ENCODE data around the gene ERC1.
"Not testable (repeated sequence)": the region's sequence is repeated elsewhere in the genome, so short reads cannot be mapped to it uniquely, and the experiment has no call there.

The ERC1 gene

DNA sequence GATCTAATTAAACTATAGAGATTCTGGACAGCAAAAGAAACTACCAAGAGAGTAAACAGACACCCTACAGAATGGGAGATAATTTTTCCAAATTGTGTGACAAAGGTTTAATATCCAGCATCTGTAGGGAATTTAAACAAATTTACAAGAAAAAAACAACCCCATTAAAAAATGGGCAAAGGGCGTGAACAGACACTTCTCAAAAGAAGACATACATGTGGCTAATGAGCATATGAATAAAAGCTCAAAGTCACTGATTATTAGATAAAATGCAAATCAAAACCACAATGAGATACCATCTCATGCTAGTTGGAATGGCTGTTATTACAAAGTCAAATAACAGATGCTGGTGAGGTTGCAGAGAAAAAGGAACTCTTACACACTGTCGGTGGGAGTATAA is 309.4 kb downstream of the ERC1 start:
- DNase-seq, result no peak

DNA sequence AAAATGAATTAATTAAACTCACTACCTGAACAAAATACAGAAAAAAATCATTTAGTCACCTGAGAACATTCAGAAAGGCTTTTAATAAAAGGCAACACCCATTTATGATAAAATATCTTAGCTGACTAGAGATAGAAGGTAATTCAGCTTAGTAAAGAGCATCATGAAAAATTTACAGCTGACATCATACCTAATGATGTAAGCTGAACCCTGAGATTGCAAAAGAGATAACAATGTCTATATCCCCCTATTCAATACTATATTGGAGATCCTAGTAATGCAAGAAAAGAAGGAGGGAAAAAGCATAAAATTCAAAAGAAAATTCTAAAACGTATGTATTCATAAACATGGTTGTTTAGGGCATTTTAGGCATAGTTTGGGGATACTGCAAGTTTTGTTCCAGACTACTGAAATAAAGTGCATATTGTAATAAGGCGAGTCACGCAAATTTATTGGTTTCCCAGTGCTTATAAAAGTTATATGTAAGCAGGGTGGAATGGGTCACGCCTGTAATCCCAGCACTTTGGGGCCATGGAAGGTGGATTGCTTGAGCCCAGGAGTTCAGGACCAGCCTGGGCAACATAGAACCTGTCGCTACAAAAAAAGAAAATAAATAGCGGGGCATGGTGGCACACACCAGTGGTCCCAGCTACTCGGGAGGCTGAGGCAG is 311.3 kb downstream of the ERC1 start:
- no peak for DNase-seq

DNA sequence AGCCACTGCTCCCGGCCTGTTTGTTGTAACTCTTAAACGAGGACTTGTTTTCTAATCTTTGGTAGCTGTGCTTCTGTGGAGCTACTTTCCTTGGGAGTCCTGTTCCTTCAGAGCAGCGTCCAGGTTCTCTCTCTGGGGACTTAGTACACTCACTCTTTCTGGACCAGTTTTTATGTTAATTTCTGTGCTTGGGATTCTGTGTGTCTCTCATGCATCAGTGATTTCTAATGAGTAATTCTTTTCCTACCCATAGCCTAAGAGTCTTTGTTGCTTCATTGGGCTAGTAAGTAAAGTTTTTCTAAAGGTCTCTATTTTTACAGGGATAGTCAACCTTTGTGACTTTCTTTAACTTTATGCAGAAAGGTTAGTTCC is 314.0 kb downstream of the ERC1 start:
- DNase-seq, result no peak

DNA sequence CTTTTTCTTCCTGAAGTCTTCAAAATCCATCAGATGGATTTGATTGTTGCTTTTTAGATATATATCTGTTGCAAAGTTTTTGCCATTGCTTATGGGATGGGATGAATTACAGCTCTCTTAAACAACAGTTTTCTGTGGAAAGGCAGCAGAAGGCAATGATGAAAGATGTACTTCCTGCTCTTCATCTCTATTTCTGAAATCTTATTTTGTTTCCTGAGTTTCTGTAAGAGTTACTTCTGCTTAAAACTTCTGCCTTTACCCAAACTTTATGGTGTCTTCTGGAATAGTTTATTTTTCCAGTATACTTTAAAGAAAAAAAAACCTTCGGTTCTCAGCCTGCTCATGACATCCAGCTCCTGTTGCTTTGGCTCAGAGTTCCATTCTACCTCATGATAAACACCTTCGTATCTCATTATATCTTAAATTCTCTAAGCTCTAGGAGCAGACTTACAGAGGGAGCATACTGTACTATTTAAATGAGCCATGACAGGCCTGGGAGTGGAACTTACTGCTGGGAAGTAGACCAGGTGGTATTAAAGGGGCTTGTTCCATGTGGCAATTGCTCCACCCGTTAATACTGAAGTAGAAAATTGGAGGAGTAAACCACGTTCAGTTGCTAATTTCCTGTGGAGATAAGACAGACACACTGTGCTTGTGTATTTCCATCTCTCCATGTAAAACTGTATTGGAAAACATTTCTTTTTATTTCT is 314.9 kb downstream of the ERC1 start:
- DNase-seq, result no peak

DNA sequence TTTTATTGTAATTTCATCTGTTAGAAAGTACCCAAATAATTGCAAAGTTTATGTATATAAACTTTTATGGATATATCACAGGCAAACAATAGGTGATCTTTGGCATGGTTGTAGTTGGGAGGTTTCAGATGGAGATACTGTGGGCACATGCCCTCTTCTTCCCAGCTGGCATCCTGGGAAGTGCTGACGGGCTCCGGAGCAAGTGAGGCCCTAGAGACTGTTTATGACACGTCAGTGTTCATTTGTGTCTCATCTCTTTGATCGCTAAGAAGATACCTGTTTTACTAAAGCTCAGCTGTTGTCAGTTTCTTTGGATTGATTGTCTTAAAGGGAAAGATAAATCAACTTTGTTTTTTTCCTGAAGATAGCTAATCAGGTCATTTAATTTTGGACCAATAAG is 315.8 kb downstream of the ERC1 start:
- no peak for DNase-seq

DNA sequence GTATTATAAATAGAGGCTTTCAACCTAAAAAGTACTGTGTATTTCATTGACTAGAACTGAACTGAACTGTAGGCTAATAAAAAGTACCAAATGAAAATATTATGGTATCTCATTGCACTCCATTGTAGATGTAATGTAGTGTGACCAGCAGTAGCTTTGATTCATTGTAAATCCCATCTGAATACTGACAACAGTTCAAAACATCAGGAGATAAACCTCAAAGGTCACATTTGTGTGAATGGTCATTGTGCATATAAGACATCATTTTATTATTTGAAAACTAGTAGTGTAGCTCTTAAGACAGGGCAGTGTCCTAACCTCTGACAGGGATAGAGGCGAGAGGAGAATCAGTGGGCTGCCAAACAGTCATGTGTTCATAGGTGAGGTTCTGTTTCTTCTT is 316.8 kb downstream of the ERC1 start:
- DNase-seq, result no peak

DNA sequence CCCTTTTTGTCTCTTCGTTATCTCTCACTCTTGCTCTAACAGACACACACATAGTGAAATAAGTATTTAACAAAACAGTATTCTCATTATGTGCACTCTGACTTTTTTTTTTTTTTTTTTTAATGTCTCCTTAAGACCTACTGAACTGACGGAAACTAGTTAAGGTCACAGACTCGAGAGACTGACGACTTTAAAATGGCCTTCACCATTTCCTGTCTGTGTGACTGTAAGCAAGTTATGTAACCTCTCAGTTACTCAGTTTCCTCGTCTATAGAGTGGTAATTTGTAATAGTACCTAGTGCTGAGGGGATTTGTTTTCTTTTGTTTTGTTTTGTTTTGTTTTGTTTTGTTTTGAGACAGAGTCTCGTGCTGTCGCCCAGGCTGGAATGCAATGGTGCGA is 318.6 kb downstream of the ERC1 start:
- DNase-seq, result no peak

DNA sequence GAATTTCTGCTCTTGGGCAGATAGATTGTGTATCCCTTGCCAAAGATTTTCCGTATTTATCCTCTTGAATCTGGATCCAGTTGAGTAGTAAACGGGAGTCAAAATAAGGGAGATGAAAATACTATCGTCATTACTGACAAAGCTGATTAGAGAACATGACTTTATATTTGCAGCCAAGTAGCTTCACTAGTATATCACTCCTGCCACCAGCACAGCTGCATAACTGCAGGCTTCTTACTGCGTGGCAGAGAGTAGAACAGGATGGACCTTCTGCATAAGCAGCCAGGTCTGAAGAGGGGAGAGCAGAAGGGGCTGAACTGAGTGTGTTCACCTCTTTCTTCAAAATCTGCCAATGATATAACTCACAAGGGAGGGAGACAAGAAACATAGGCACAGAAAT is 319.6 kb downstream of the ERC1 start:
- DNase-seq, result no peak

DNA sequence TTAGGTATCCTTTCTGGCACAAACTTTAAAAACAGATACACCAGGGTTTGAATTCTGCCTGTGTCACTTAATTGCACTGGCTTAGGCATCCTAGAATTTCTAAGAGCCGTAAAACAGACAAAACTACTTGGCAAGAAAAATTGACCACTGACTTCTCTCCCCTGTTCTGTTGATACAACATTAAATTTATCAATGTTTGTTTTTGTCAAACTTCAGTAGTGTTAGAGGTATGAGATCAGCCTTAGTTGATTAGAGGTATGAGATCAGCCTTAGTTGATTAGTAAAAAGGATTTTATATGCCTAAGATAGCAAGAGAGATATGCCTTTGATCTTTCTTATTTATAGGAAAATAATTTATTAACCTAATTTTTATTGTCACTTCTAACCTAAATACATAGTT is 320.1 kb downstream of the ERC1 start:
- DNase-seq, result no peak

DNA sequence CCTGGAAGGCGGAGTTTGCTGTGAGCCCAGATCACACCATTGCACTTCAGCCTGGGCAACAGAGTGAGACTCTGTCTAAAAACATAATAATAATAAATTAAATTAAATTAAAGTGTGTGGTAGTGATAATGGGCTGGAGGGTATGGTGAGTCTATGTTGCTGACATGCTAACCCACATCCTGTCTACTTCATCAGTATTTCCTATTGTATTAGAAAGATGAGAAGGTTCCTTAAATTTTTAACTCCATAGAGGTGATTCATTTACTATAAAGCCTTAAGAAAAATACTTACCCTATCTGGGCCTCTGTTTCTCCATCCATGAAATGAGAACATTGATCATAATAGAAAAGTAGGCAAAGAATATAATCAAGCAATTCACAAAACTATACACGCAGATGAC is 322.9 kb downstream of the ERC1 start:
- no peak for DNase-seq

DNA sequence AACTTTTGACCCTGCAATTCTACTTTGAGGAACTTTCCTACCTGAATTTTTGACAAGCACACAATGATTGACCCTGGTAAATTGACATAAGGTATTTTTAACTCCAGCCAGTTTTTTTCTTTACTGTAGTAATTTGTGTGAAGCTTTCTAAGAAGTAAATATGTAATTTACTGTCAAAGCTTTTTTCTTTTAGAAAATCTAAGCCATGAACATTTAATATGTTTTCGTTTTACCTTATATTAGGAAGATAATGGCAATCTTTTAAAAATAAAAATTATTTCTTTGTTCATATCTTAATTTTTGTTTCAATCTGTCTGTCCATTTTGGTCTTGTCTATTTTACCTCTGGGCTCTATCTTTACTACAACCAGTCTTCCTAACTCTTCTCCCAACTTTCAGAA is 323.5 kb downstream of the ERC1 start:
- DNase-seq, result no peak

DNA sequence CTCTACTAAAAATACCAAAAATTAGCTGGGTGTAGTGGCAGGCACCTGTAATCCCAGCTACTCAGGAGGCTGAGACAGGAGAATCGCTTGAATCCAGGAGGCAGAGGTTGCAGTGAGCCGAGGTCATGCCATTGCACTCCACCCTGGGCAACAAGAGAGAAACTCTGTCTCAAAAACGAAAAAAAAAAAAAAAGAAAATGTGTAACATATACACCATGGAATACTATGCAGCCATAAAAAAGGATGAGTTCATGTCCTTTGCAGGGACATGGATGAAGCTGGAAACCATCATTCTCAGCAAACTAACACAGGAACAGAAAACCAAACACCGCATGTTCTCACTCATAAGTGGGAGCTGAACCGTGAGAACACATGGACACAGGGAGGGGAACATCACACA is 326.0 kb downstream of the ERC1 start:
- DNase-seq, result not testable (repeated sequence)

DNA sequence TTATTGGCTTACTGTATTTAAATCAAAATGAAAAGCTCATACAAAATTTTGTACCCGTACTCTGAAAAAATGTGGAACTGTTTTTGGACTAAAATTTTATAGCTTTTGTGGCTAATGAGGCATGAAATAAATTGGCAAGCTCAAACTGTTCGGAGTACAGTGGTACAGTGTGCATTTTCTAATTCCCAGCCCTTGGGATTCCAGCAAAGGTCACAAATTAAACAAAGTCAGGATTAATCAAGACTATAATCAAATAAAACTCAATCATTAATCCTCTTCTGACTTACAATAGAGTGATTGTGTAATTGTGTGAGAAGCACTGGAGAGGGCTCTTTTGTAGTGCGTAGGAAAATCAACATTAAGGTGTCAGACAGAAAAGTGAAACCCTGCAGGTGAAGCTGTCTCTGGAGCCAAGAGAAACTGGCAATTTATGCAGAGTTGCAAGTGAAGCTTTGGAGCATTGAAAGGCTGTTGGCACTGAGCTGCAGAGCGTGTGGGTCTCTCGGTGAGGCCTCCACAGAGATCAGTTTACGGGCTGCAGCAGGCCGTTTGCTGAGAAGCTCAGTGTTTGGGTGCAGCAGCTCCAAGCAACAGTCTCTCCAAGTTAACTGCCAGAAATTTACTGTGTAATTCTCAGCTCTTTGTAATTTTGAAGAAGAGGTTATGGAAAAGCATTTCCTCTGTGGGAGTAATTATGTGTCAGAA is 327.5 kb downstream of the ERC1 start:
- no peak for DNase-seq

DNA sequence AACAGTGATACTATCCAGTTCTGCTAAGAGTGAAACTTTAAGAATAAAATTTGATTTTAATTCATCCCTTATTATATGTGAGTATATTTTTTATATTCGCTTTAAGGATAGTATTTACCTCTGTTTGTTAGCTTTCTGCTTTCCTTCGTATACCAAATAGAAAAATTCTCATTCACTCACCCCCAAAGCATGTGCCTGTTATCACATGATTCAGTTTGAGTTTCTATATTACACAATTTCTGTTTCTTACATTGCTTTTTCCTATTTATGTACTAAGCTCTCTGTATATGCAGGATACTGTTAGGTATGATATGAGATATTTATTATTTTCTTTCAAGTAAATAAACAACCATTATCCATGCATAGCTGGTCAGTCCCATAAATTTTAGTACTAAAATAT is 328.2 kb downstream of the ERC1 start:
- DNase-seq, result no peak

DNA sequence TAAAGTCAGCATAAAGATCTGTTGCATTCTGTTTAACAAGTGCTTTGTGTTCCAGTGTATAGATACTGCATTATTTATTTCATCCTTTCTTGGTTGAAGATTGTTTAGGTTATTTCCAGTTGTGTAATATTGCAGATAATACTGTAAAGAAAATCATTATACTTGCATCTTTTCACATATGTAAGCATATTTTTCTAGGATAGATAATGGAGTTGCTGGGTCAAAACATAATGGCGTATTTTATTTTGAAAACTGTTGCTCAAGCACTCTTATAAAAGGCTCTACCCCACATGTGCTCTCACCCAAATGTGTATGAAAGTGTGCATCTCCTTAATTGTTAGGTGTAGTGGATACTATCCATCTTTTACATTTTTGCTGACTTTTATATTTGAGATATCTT is 329.0 kb downstream of the ERC1 start:
- DNase-seq, result no peak

DNA sequence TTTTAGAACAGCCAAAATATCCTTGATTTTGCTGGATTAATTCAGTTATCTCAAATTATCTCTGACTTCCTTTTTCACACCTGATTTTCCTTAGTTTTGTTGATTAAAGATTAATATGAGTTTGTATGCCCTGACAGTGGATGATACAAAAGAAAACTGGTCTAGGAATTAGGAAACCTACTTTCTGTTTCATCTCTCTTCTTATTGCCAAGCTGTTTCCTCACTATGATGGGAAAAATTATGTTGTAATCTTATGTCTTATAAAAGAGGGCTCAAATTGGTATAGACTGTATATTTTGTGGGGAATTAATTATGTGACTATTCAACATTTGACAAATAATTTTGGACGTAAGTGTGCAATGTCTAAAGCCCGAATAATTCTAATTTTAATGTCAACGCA is 331.8 kb downstream of the ERC1 start:
- DNase-seq, result no peak

DNA sequence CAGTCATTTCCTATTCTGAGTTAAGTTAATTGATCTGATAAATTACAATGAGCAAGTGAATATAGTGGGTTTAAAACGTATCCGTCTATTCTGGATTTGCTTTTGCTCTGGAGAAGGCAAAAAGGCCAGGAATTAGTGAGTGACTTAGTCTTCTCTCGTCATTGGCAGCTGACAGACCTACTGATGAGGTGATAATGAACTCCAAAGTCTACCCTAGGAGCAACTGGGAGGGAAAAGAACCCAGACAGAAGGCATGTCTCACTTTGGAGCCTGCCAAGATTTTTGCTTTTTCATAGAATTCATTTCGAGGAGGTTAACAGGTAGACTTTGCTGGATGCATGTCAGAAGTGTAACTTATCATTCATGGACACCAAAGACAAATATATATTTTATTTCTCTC is 333.1 kb downstream of the ERC1 start:
- DNase-seq, result no peak

DNA sequence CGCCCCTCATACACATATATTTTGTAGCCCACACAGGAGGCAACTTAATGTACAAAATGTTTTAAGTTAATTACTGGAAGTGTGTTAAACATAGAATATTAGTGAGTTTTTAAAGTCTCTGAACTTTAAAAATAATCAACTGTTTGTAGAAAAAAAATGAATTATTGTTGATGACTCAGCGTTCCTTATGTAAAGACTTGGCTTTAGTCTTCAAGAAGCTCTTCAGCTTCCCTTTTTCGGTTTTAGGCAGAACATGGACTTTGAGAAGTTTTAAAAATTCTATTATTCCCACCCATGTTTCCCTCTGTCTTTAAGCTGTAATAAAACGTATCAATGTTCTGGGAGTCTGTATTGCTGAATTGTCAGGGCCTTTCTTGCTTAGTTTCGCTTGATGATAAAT is 333.9 kb downstream of the ERC1 start:
- DNase-seq, result peak; percentile 4

DNA sequence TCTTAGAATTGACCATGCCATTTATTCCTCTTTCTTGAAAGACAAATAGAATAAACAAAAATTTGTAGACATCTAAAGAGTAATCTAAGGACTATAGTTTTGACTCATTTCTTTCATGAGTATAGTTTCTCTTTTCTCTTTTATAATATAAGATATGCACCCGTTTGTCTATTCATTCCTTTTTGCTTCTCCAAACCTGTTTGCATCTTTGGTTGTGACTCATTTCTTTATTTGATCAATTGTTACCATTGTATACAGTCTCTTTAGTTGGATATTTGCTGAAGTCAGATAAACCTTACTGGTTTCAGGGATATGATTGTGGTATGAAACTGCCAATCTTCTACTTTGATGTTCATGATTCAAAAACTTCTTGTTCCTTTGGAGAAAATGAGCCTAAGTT is 334.6 kb downstream of the ERC1 start:
- no peak for DNase-seq

DNA sequence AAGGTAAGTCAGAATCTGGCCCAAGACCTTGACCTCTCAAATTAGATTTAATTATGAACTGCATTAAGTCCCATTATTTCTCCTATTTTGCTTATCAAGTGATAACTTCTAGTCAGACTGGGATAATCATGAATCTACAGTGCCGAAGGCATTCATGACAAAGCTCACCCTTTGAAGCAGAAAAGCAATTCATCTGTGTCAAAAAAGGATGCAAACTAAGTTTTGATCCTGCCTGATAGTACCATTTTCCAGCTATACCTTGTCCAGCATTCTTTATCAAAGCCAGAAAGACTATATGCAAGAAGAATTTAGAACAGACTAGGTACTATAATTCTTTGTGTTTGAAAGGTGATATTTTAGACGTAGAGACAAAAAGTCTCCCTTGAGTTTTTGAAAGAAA is 335.2 kb downstream of the ERC1 start:
- DNase-seq, result no peak

DNA sequence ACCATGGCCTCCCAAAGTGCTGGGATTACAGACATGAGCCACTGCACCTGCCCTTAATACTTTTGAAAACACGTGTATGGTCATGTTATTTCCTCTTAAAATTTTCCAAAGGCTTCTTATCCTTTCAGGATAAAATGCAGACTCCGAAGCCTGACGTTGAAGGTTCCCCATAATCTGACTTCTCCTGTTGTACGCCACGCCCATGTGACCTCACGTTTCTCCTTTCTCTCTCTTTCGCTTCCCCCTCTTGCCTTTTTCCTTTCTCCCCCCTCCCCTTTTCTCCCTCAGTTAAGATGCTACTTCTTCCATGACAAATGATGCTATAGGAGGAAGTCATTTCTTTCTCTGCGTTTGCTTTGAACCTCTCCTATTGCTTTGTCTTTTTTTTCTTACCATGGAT is 337.4 kb downstream of the ERC1 start:
- DNase-seq, result no peak

DNA sequence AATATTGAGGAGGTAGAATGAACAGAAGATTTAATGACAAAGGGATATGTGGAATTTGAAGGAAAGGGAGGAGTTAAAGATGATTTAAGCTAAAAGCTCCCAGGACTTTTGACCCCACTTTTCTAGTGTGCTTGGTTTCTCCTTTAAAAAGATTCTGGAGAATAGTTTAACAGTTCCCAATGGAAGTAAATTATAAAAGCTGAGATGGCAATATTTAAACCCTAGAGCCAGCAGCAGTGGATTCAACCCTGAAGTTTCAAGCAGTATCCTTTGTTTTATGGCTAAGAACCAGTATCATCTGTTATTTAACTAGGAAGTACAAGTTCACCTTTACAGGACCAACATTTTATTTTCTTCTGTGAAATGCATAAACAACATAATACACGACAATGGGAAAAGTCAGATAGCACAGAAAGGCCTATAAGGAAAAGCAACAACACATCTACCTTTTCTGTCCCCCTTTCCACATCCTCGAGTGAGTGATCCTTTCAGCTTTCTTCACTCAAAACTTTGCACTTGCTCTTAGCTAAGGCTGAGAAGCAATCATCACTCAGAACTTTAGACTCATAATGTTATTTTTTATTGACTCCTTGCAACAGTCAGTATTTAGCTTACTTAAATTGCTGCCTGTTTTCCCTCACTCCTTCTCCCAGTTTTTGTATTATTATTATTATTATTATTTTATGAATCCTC is 338.9 kb downstream of the ERC1 start:
- DNase-seq, result no peak

DNA sequence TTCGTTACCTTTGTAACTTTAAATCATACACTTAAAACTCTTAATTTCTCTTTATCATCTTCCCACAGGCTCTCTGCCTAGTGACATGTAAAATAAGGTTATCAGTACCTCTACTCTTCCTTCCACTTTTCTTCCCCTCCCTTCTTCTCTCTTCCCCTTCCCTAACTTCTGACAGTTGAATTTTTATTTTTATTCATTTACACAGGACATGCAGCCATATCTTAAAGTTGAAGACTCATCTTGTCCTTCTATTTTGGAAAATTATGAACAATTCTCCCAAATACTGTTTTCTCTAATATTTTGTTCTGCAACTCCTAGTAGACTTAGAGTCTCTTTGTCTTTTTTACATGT is 339.4 kb downstream of the ERC1 start:
- no peak for DNase-seq

DNA sequence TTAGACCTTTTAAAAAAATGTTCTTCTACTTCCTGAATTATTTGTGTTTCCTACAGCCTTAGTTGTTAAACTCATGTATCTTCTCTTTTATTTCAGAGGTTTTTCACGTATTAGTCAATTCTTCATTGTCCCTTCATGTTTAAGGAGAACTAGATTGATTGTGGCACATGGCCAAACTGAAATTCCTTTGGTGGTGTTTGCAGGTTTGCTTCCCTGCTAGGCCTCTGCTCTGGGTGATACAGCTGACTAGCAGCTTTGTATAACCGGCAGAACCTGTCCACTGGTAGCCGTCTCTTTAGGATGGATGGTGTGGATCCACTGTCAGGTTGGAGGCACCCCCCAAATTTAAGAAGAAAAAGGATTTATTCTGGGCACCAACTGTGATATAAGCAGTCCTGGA is 341.3 kb downstream of the ERC1 start:
- no peak for DNase-seq
